OCI-LY1 (cell line): ENCODE data around the gene VLDLR.

Experiments used
- H2AFZ ChIP-seq: fragments of 200-600 bp; sonication (generic), shearing (Covaris generic); 2 replicates; pipeline ENCODE4 v1.6.0; 2014; ENCODE audit warnings: antibody characterized with exemption, mild to moderate bottlenecking, low read length
- H3F3A ChIP-seq: fragments of 200-600 bp; sonication (generic), shearing (Covaris generic); 2 replicates; pipeline ENCODE4 v1.6.0; 2014; ENCODE audit warnings: mild to moderate bottlenecking, antibody characterized with exemption, low read length, moderate library complexity; ENCODE audit not compliant: insufficient read depth
- H3K27ac ChIP-seq: fragments of 200-600 bp; sonication (generic); 2 replicates; pipeline ENCODE4 v1.5.1; 2014; ENCODE audit warnings: low read length, mixed run types, mild to moderate bottlenecking, low read depth; ENCODE audit not compliant: poor library complexity, severe bottlenecking
- H3K27me3 ChIP-seq: fragments of 200-600 bp; sonication (generic); 2 replicates; pipeline ENCODE4 v1.6.0; 2014; ENCODE audit warnings: antibody characterized with exemption, mild to moderate bottlenecking, low read length, moderate library complexity; ENCODE audit not compliant: insufficient read depth
- H3K36me3 ChIP-seq: fragments of 200-600 bp; sonication (generic); 2 replicates; pipeline ENCODE4 v1.6.1; 2014; ENCODE audit warnings: mild to moderate bottlenecking, antibody characterized with exemption, low read length, moderate library complexity, mixed read lengths; ENCODE audit not compliant: insufficient read depth
- H3K4me1 ChIP-seq: fragments of 200-600 bp; sonication (generic); 2 replicates; pipeline ENCODE4 v1.5.1; 2014; ENCODE audit warnings: mild to moderate bottlenecking, low read length, moderate library complexity; ENCODE audit not compliant: insufficient read depth, severe bottlenecking
- H3K4me2 ChIP-seq: fragments of 200-600 bp; sonication (generic), shearing (Covaris generic); 2 replicates; pipeline ENCODE4 v1.6.1; 2014; ENCODE audit warnings: low read length
- H3K4me3 ChIP-seq: fragments of 200-600 bp; sonication (generic); 2 replicates; pipeline ENCODE4 v1.5.1; 2014; ENCODE audit warnings: low read length, low read depth, mild to moderate bottlenecking, mixed read lengths; ENCODE audit not compliant: poor library complexity, severe bottlenecking
- H3K79me2 ChIP-seq: fragments of 200-600 bp; shearing (Covaris generic); 2 replicates; pipeline ENCODE4 v1.6.1; 2016; ENCODE audit warnings: mixed run types, low read length, mixed read lengths; ENCODE audit not compliant: insufficient read depth
- H3K9ac ChIP-seq: fragments of 200-600 bp; sonication (generic), shearing (Covaris generic); 2 replicates; pipeline ENCODE4 v1.6.1; 2014; ENCODE audit warnings: mild to moderate bottlenecking, low read length, mixed read lengths
- H3K9me2 ChIP-seq: fragments of 200-600 bp; sonication (generic), shearing (Covaris generic); 2 replicates; pipeline ENCODE4 v1.6.1; 2014; ENCODE audit warnings: low read depth, mild to moderate bottlenecking, low read length, mixed read lengths
- H3K9me3 ChIP-seq: fragments of 200-600 bp; shearing (Covaris generic); 2 replicates; pipeline ENCODE4 v1.6.1; 2014; ENCODE audit warnings: low read length, mixed read lengths
- H4K20me1 ChIP-seq: fragments of 200-600 bp; sonication (generic), shearing (Covaris generic); 2 replicates; pipeline ENCODE4 v1.6.0; 2016; ENCODE audit warnings: mild to moderate bottlenecking, low read length; ENCODE audit not compliant: insufficient read depth
- EZH2 ChIP-seq: fragments of 200-600 bp; sonication (generic), shearing (Covaris generic); IDR thresholded peaks from 2 replicates; pipeline ENCODE4 v1.8.0; 2017; ENCODE audit warnings: borderline replicate concordance, mixed run types, mild to moderate bottlenecking, antibody characterized with exemption, low read length, moderate library complexity, mixed read lengths
- TF ChIP-seq, protein P1 (sequence below): fragments of 200-600 bp; sonication (generic), shearing (Covaris generic); IDR thresholded peaks from 2 replicates; pipeline ENCODE4 v1.5.1; 2017; ENCODE audit warnings: mild to moderate bottlenecking, antibody characterized with exemption, low read length, moderate library complexity, mixed read lengths

Gene VLDLR

GRCh38 chr9:2657427-2657826, 35.8 kb downstream of the VLDLR start:
- Histone ChIP-seq H3K4me1 (peaks cover 9% of the 10 kb centered on the region), H3F3A (no peaks in the 10 kb centered on the region), H3K27me3 (no peaks in the 10 kb centered on the region), H3K9ac (no peak overlapping the region), H3K27ac (no peak overlapping the region), H3K36me3 (peaks cover 10% of the 10 kb centered on the region), H4K20me1 (no peaks in the 10 kb centered on the region), H3K9me2 (no peaks in the 10 kb centered on the region), H3K9me3 (no peaks in the 10 kb centered on the region), H2AFZ (no peak overlapping the region), H3K4me3 (no peak overlapping the region), H3K4me2 (no peak overlapping the region), H3K79me2 (no peaks in the 10 kb centered on the region)
- TF ChIP-seq, protein P1, sequence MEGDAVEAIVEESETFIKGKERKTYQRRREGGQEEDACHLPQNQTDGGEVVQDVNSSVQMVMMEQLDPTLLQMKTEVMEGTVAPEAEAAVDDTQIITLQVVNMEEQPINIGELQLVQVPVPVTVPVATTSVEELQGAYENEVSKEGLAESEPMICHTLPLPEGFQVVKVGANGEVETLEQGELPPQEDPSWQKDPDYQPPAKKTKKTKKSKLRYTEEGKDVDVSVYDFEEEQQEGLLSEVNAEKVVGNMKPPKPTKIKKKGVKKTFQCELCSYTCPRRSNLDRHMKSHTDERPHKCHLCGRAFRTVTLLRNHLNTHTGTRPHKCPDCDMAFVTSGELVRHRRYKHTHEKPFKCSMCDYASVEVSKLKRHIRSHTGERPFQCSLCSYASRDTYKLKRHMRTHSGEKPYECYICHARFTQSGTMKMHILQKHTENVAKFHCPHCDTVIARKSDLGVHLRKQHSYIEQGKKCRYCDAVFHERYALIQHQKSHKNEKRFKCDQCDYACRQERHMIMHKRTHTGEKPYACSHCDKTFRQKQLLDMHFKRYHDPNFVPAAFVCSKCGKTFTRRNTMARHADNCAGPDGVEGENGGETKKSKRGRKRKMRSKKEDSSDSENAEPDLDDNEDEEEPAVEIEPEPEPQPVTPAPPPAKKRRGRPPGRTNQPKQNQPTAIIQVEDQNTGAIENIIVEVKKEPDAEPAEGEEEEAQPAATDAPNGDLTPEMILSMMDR, result no peak
- no peak for TF ChIP-seq EZH2

- Histone ChIP-seq H3K9me2 (no peaks in the 10 kb centered on the region), H4K20me1 (no peaks in the 10 kb centered on the region)
Observed at GRCh38 chr9:2662496-2662895, 40.9 kb downstream of the VLDLR start.

DNA sequence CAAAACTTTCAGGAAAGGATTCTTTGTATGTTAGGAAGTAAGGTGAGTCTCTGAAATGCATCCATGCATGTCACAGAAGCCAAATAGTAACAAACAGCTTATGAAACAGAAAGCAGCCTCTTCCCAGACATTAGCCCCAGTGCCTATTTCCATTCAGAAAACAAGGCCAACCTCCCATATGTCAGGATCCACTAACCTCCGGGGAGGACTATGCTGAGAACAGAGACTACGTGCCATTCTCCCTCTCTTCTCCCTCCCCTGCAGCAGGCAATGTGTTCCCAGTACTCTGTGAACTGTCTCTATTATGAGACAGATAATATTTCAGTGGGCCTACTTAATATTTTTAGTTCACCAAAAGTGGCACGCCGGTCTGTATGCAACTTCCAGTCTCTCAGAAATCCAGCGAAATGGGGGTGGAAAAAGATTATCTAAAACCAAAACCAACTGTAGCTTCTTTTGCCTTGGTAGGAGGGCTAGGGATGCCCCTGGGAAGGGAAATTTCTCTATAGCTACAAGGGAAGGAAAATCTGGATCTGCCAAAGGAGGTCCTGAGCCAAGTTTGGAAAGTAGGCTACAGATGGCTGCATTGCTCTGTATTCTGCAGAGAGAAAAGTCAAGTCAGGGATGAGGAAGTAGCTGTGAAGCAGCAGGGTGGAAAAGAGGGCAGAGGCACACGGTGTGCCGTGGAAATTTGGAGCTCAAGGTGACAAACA, 42.0 kb downstream of the VLDLR start:
- Histone ChIP-seq H3K4me3 (no peak overlapping the region), H3K4me1 (no peaks in the 10 kb centered on the region), H3K4me2 (no peak overlapping the region), H3K9ac (no peak overlapping the region), H3K79me2 (no peaks in the 10 kb centered on the region), H3K27me3 (no peaks in the 10 kb centered on the region), H3K9me3 (no peaks in the 10 kb centered on the region), H3K27ac (no peak overlapping the region), H3F3A (no peaks in the 10 kb centered on the region), H2AFZ (no peak overlapping the region), H3K36me3 (no peaks in the 10 kb centered on the region), H4K20me1 (no peaks in the 10 kb centered on the region), H3K9me2 (no peaks in the 10 kb centered on the region)
- no peak for TF ChIP-seq EZH2
- TF ChIP-seq, protein P1, result no peak

More at GRCh38 chr9:2662496-2662895, 40.9 kb downstream of the VLDLR start:
- Histone ChIP-seq H3K4me2 (no peak overlapping the region), H3K36me3 (no peaks in the 10 kb centered on the region), H3K27ac (no peak overlapping the region), H3F3A (no peaks in the 10 kb centered on the region), H3K4me1 (peaks cover 3% of the 10 kb centered on the region), H2AFZ (no peak overlapping the region), H3K79me2 (no peaks in the 10 kb centered on the region), H3K9ac (no peak overlapping the region), H3K4me3 (no peak overlapping the region), H3K27me3 (no peaks in the 10 kb centered on the region), H3K9me3 (no peaks in the 10 kb centered on the region)
- no peak for TF ChIP-seq EZH2
- TF ChIP-seq, protein P1, result no peak
